Brain microvascular endothelial cell (primary cell): ENCODE measurements around the gene NUDT16.

Experiments used
- DNase-seq: peaks from one replicate; pipeline ENCODE4 v3.0.0-alpha.2; 2020
- H3K27ac ChIP-seq: fragments of 250-450 bp; sonication (Bioruptor Pico); 2 replicates; pipeline ENCODE4 v1.5.1; 2020; ENCODE audit warnings: mild to moderate bottlenecking, moderate library complexity
- H3K27me3 ChIP-seq: fragments of 250-450 bp; sonication (Bioruptor Pico); replicated peaks from 2 replicates; pipeline ENCODE4 v1.5.1; 2020; ENCODE audit warnings: mild to moderate bottlenecking
- H3K36me3 ChIP-seq: fragments of 250-450 bp; sonication (Bioruptor Pico); replicated peaks from 2 replicates; pipeline ENCODE4 v1.5.1; 2020; ENCODE audit warnings: mild to moderate bottlenecking
- H3K4me3 ChIP-seq: 2 replicates; pipeline ENCODE4 v1.5.1; 2011; ENCODE audit warnings: low read depth, mild to moderate bottlenecking, control low read depth, low read length, moderate library complexity
- CTCF ChIP-seq: IDR thresholded peaks from 2 replicates; pipeline ENCODE4 v1.5.1; 2011; ENCODE audit warnings: low read depth, mild to moderate bottlenecking, moderate library complexity, low read length, control low read depth, inconsistent platforms; ENCODE audit errors: missing control alignments
- in situ Hi-C: cut with HindIII; loops from 2 replicates; pipeline ENCODE4 v1.10.0; 2017; ENCODE audit warnings: low sequenced_read_pairs, low pct_ligation_motif_present

Gene NUDT16

GRCh38 chr3:131405411-131405810 lies 23.8 kb downstream of the NUDT16 start:
- DNase-seq, result no peak
- no peak for TF ChIP-seq CTCF

GRCh38 chr3:131406274-131406673 lies 24.7 kb downstream of the NUDT16 start:
- Histone ChIP-seq H3K36me3 (no peaks in the 10 kb centered on the region), H3K27ac (no peak overlapping the region), H3K27me3 (no peaks in the 10 kb centered on the region), H3K4me3 (no peak overlapping the region)
- DNase-seq, result no peak
- in situ Hi-C loops, result no loop called here
- TF ChIP-seq CTCF, result no peak

More at GRCh38 chr3:131405411-131405810, 23.8 kb downstream of the NUDT16 start:
- no peak overlapping the region for H3K27ac ChIP-seq
- in situ Hi-C loops, result no loop called here
- no peaks in the 10 kb centered on the region for H3K27me3 ChIP-seq
- H3K36me3 ChIP-seq, result no peaks in the 10 kb centered on the region
- no peak overlapping the region for H3K4me3 ChIP-seq

- in situ Hi-C loops, result no loop called here
- no peak for DNase-seq
- H3K36me3 ChIP-seq, result no peaks in the 10 kb centered on the region
- H3K27ac ChIP-seq, result no peak overlapping the region
- H3K4me3 ChIP-seq, result no peak overlapping the region
- TF ChIP-seq CTCF, result no peak
- H3K27me3 ChIP-seq, result no peaks in the 10 kb centered on the region
Observed at GRCh38 chr3:131417751-131418150, 36.2 kb downstream of the NUDT16 start.

- Histone ChIP-seq H3K27me3 (no peaks in the 10 kb centered on the region), H3K4me3 (no peak overlapping the region), H3K36me3 (no peaks in the 10 kb centered on the region), H3K27ac (no peak overlapping the region)
- in situ Hi-C loops, result no loop called here
- DNase-seq, result no peak
- TF ChIP-seq CTCF, result no peak
Observed at GRCh38 chr3:131421301-131421700, 39.7 kb downstream of the NUDT16 start.

GRCh38 chr3:131421957-131422498 lies 40.5 kb downstream of the NUDT16 start:
- in situ Hi-C loops, result no loop called here
- H3K27me3 ChIP-seq, result no peaks in the 10 kb centered on the region
- no peak for DNase-seq
- H3K4me3 ChIP-seq, result no peak overlapping the region
- no peak for TF ChIP-seq CTCF
- H3K27ac ChIP-seq, result no peak overlapping the region
- H3K36me3 ChIP-seq, result no peaks in the 10 kb centered on the region

- in situ Hi-C loops, result no loop called here
- Histone ChIP-seq H3K27ac (no peak overlapping the region), H3K27me3 (no peaks in the 10 kb centered on the region), H3K36me3 (no peaks in the 10 kb centered on the region), H3K4me3 (no peak overlapping the region)
- DNase-seq, result no peak
- no peak for TF ChIP-seq CTCF
Observed at GRCh38 chr3:131427226-131427625, 45.7 kb downstream of the NUDT16 start.
